LNCAP (cell line): Measurements from ENCODE around the gene ZNF19.

Source experiments
- CTCF ChIP-seq: fragments of 450-650 bp; IDR thresholded peaks from 2 replicates; pipeline ENCODE4 v1.5.1; 2017; ENCODE audit warnings: mild to moderate bottlenecking

The ZNF19 gene

GRCh38 chr16:71501547-71501946 lies 12.4 kb upstream of the ZNF19 start:
- no peak for TF ChIP-seq CTCF

- TF ChIP-seq CTCF: no peak
Observed at GRCh38 chr16:71500964-71501363, 11.8 kb upstream of the ZNF19 start.

GRCh38 chr16:71499775-71500364 lies 10.7 kb upstream of the ZNF19 start:
- TF ChIP-seq CTCF: peak; percentile 79

GRCh38 chr16:71498031-71498430 lies 8.9 kb upstream of the ZNF19 start:
- TF ChIP-seq CTCF: no peak

GRCh38 chr16:71493213-71493612 lies 4.1 kb upstream of the ZNF19 start:
- no peak for TF ChIP-seq CTCF

- TF ChIP-seq CTCF: no peak
Observed at GRCh38 chr16:71492786-71493185, 3.7 kb upstream of the ZNF19 start.

GRCh38 chr16:71491054-71491453 lies 1.9 kb upstream of the ZNF19 start:
- TF ChIP-seq CTCF: no peak

- no peak for TF ChIP-seq CTCF
Observed at GRCh38 chr16:71490361-71490760, 1.2 kb upstream of the ZNF19 start.
